ENCODE results near the gene CDH2.

DNA sequence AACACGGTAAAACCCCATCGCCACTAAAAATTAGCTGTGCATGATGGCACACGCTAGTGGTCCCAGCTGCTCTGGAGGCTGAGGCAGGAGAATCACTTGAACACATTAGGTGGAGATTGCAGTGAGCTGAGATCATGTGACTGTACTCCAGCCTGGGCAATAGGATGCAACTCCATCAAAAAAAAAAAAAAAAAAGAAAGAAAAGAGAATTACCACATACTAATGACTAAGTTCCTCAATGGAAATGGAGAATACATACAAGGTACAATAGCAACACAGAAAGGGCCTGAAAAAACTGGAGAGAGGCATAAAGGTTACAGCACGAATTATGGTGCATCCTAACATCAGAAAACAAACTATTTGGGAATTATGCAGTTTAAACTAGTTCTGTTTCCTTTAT lies 81.3 kb downstream of the CDH2 start:
- TF ChIP-seq POLR2A (IDR thresholded peaks at IDR 0.05), result no peak
- TF ChIP-seq, protein P1, sequence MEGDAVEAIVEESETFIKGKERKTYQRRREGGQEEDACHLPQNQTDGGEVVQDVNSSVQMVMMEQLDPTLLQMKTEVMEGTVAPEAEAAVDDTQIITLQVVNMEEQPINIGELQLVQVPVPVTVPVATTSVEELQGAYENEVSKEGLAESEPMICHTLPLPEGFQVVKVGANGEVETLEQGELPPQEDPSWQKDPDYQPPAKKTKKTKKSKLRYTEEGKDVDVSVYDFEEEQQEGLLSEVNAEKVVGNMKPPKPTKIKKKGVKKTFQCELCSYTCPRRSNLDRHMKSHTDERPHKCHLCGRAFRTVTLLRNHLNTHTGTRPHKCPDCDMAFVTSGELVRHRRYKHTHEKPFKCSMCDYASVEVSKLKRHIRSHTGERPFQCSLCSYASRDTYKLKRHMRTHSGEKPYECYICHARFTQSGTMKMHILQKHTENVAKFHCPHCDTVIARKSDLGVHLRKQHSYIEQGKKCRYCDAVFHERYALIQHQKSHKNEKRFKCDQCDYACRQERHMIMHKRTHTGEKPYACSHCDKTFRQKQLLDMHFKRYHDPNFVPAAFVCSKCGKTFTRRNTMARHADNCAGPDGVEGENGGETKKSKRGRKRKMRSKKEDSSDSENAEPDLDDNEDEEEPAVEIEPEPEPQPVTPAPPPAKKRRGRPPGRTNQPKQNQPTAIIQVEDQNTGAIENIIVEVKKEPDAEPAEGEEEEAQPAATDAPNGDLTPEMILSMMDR (IDR thresholded peaks at IDR 0.05), result no peak

Data from ovary (tissue), 3 donors.